Natural killer cell treated with Interleukin-12 subunit alpha and Interleukin-12 subunit beta and Interleukin-15 and Interleukin-18, amount 100 ng/mL, for 72 hours (primary cell): ENCODE results near the gene NOS1. TPM values are rescaled to one million over a fixed set of nuclear protein-coding genes. Genes with fewer than 3 reads are reported as not detected.

ENCODE experiments used
- ATAC-seq, 2 donors: fragments of 150-1000 bp; cut with Tn5 transposase in 1 of 2; sonication (Bioruptor Pico), chemical (Tn5 transposase) in 1 of 2; 2 replicates each; pipeline ENCODE4 v1.10.0; 2021
- DNase-seq: peaks from one replicate; pipeline ENCODE4 v3.0.0; 2022; ENCODE audit warnings: low spot score
- H3K27ac Mint-ChIP-seq, 2 donors: 1 replicate in 1 of 2; 2 replicates in 1 of 2; pipeline ENCODE4 v1.8.0; 2022; ENCODE audit warnings: mixed read lengths in 2 of 2, mild to moderate bottlenecking in 1 of 2, moderate library complexity in 1 of 2
- H3K27me3 Mint-ChIP-seq, 2 donors: 1 replicate in 1 of 2; 2 replicates in 1 of 2; pipeline ENCODE4 v1.8.0; 2022; ENCODE audit warnings: mixed read lengths in 2 of 2
- H3K36me3 Mint-ChIP-seq: one replicate; pipeline ENCODE4 v1.8.0; 2022; ENCODE audit warnings: mixed read lengths
- H3K4me1 Mint-ChIP-seq, 2 donors: 1 replicate in 1 of 2; 2 replicates in 1 of 2; pipeline ENCODE4 v1.8.0; 2022; ENCODE audit warnings: low read depth in 2 of 2, mixed read lengths in 2 of 2, mild to moderate bottlenecking in 1 of 2
- H3K4me3 Mint-ChIP-seq: one replicate; pipeline ENCODE4 v1.8.0; 2022; ENCODE audit warnings: mixed read lengths
- H3K9me3 Mint-ChIP-seq: 2 replicates; pipeline ENCODE4 v1.8.0; 2022; ENCODE audit warnings: mixed read lengths
- total RNA-seq, 2 donors: library from RNA; stranded (reverse); gene quantifications; one replicate each; pipeline ENCODE4 v1.2.3, GENCODE V29; 2022

Gene NOS1
- total RNA-seq, 2 donors from 2014 or later, result not detected

DNA sequence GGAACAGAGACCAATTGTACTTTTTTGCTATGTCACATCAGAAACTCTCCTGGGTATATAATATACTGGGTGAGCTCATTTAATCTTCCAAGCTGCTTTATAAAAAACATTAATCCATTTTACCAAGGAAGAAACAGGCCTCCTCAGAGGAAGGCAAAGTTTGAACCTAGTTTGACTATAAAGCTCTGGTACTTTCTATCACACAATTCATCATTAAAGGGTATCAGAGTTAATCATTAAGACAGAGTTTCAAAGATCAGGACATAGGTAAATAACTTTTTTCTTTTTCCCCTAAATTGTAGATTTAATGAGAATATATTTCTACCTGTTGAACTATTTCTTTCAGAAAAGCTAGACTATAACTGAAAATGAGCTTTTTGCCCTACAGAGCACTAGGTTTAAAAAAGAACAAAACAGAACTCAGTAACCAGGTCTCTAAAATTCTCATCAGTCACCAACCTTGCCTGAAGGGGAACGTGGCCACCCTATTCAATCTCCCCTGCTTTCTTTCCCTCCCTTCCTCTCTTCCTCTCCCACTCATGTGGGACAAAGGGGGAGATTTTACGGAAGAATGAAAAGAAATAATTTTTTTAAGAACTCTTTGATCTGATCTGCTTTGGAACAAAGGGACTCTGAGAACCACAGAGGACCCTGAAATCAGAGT is 189.8 kb downstream of the NOS1 start:
- no peaks in the 10 kb centered on the region for H3K9me3 Mint-ChIP-seq
- H3K4me3 Mint-ChIP-seq, result no peak overlapping the region
- no peak for DNase-seq
- no peaks in the 10 kb centered on the region for H3K27me3 Mint-ChIP-seq
- H3K27ac Mint-ChIP-seq, result no peak overlapping the region
- H3K4me1 Mint-ChIP-seq, result peaks cover 3 to 6% of the 10 kb centered on the region in 2 donors
- ATAC-seq, result no peak
- peaks cover 37% of the 10 kb centered on the region for H3K36me3 Mint-ChIP-seq

- Mint-ChIP-seq H3K9me3 (no peaks in the 10 kb centered on the region), H3K27ac (no peak overlapping the region), H3K4me3 (no peak overlapping the region), H3K36me3 (peaks cover 30% of the 10 kb centered on the region), H3K27me3 (no peaks in the 10 kb centered on the region), H3K4me1 (no peaks in the 10 kb centered on the region)
- DNase-seq (no peak), ATAC-seq (no peak)
These were observed 191.9 kb downstream of the NOS1 start for GRCh38 chr12:117169548-117169947.

DNA sequence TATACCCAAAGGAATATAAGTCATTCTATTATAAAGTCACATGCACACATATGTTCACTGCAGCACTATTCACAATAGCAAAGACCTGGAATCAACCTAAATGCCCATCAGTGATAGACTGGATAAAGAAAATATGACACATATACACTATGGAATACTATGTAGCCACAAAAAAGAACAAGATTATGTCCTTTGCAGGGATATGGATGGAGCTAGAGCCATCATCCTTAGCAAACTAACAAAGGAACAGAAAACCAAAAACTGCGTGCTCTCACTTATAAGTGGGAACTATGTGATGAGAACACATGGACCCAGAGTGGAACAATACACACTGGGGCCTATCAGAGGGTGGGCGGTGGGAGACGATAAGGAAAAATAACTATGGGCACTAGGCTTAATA is 192.4 kb downstream of the NOS1 start:
- Mint-ChIP-seq H3K27ac (no peak overlapping the region), H3K4me1 (no peaks in the 10 kb centered on the region), H3K36me3 (peaks cover 25% of the 10 kb centered on the region), H3K9me3 (no peaks in the 10 kb centered on the region), H3K4me3 (no peak overlapping the region), H3K27me3 (no peaks in the 10 kb centered on the region)
- DNase-seq (no peak), ATAC-seq (no peak)

DNA sequence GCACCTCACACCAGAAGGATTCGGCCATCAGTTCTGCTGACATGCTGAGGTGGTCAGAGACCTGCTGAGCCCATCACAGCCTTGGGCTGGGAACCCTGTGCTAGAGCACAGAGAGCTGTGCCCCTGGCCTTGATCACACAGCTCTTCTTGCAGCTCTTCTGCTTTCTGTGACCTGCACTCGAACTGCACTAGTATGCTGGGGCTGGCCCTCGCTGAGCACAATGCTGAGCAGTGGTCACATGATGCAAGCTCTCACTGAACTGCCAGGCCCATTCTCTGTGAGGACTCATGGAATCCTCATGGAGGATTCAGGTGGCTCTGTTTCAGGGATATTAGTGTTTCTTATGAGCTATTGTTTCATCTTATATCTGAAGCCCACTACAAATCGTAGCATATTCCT is 193.7 kb downstream of the NOS1 start:
- ATAC-seq, result no peak
- no peaks in the 10 kb centered on the region for H3K9me3 Mint-ChIP-seq

DNA sequence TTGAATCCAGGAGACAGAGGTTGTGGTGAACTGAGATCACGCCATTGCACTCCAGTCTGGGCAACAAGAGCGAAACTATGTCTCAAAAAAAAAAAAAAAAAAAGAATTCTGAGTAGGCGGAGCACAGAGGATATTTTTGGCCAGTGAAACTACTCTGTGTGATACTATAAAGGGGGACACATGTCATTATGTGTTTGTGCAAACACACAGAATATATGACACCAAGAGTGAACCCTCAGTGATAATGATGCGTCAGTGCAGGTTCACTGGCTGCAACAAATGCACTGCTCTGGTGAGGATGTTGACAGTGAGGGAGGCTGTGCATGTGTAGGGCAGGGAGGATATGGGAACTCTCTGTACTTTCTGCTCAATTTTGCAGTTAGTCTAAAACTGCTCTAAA is 195.3 kb downstream of the NOS1 start:
- Mint-ChIP-seq H3K27ac (no peak overlapping the region), H3K9me3 (no peaks in the 10 kb centered on the region), H3K27me3 (no peaks in the 10 kb centered on the region), H3K4me3 (no peak overlapping the region), H3K4me1 (peaks cover 0 to 2% of the 10 kb centered on the region in 2 donors), H3K36me3 (peaks cover 22% of the 10 kb centered on the region)
- DNase-seq (no peak), ATAC-seq (no peak)

More for the DNA sequence above, 193.7 kb downstream of the NOS1 start:
- Mint-ChIP-seq H3K4me3 (no peak overlapping the region), H3K27me3 (no peaks in the 10 kb centered on the region), H3K4me1 (no peaks in the 10 kb centered on the region), H3K36me3 (peaks cover 16% of the 10 kb centered on the region), H3K27ac (no peak overlapping the region)
- DNase-seq, result no peak

- DNase-seq, result no peak
- no peaks in the 10 kb centered on the region for H3K27me3 Mint-ChIP-seq
- peaks cover 0 to 2% of the 10 kb centered on the region in 2 donors for H3K4me1 Mint-ChIP-seq
- peaks cover 25% of the 10 kb centered on the region for H3K36me3 Mint-ChIP-seq
- no peaks in the 10 kb centered on the region for H3K9me3 Mint-ChIP-seq
- no peak overlapping the region for H3K27ac Mint-ChIP-seq
- ATAC-seq, result no peak
- H3K4me3 Mint-ChIP-seq, result no peak overlapping the region
These were observed 196.1 kb downstream of the NOS1 start for GRCh38 chr12:117165342-117165741.

DNA sequence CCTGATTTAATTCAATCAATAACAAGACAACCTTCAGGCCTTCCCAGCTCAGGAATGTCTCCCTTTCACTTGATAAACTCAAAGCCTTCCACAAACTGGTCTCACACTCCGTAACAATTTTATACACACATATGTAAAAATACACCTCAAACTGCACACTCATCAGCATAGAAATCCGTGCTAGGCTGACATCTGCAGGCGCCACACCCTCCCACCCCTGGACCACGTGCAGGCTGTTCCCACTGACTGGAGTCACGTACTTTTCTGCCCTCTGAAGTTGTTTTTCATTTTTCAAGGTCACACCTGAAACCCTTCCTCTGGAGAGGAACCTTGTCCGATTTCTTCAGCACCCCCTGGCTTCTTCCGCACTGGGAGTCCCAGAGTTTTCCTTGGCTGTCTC is 198.8 kb downstream of the NOS1 start:
- no peak overlapping the region for H3K27ac Mint-ChIP-seq
- H3K27me3 Mint-ChIP-seq, result no peaks in the 10 kb centered on the region
- no peaks in the 10 kb centered on the region for H3K9me3 Mint-ChIP-seq
- no peak overlapping the region for H3K4me3 Mint-ChIP-seq
- peaks cover 0 to 2% of the 10 kb centered on the region in 2 donors for H3K4me1 Mint-ChIP-seq
- ATAC-seq, result no peak
- no peak for DNase-seq
- peaks cover 27% of the 10 kb centered on the region for H3K36me3 Mint-ChIP-seq

- Mint-ChIP-seq H3K27me3 (no peaks in the 10 kb centered on the region), H3K36me3 (peaks cover 31% of the 10 kb centered on the region), H3K27ac (no peak overlapping the region)
These were observed 199.3 kb downstream of the NOS1 start for GRCh38 chr12:117162167-117162539.

GRCh38 chr12:117161460-117162166 is 199.8 kb downstream of the NOS1 start:
- no peaks in the 10 kb centered on the region for H3K27me3 Mint-ChIP-seq
- peaks cover 0 to 2% of the 10 kb centered on the region in 2 donors for H3K4me1 Mint-ChIP-seq
- H3K9me3 Mint-ChIP-seq, result no peaks in the 10 kb centered on the region
- H3K27ac Mint-ChIP-seq, result no peak overlapping the region
- no peak overlapping the region for H3K4me3 Mint-ChIP-seq
- no peak for DNase-seq
- peaks cover 26% of the 10 kb centered on the region for H3K36me3 Mint-ChIP-seq
- ATAC-seq, result no peak

More at GRCh38 chr12:117162167-117162539, 199.3 kb downstream of the NOS1 start:
- H3K4me1 Mint-ChIP-seq, result peaks cover 0 to 2% of the 10 kb centered on the region in 2 donors
- ATAC-seq (no peak), DNase-seq (no peak)
- H3K4me3 Mint-ChIP-seq, result no peak overlapping the region
- no peaks in the 10 kb centered on the region for H3K9me3 Mint-ChIP-seq

- no peak overlapping the region for H3K4me3 Mint-ChIP-seq
- H3K36me3 Mint-ChIP-seq, result peaks cover 30% of the 10 kb centered on the region
- no peaks in the 10 kb centered on the region for H3K27me3 Mint-ChIP-seq
- ATAC-seq (no peak), DNase-seq (no peak)
- no peak overlapping the region for H3K27ac Mint-ChIP-seq
- H3K9me3 Mint-ChIP-seq, result no peaks in the 10 kb centered on the region
- H3K4me1 Mint-ChIP-seq, result peaks cover 0 to 2% of the 10 kb centered on the region in 2 donors
These were observed 201.8 kb downstream of the NOS1 start for GRCh38 chr12:117159674-117160073.

GRCh38 chr12:117158911-117159553 is 202.4 kb downstream of the NOS1 start:
- DNase-seq, result no peak
- Mint-ChIP-seq H3K27me3 (no peaks in the 10 kb centered on the region), H3K4me1 (peaks cover 0 to 2% of the 10 kb centered on the region in 2 donors), H3K9me3 (no peaks in the 10 kb centered on the region), H3K36me3 (peaks cover 30% of the 10 kb centered on the region), H3K27ac (no peak overlapping the region), H3K4me3 (no peak overlapping the region)
- no peak for ATAC-seq

Other genes with a start within 250 kb of the NOS1 start
- 10 to 100 TPM; 30.4 to 37.7 TPM for gene FBXO21, start 171.2 kb downstream of the NOS1 start, total RNA-seq